KMS-11 (cell line): ENCODE data around the gene PRRC2B.

Experiments used
- H2AFZ ChIP-seq: fragments of 200-600 bp; sonication (generic); 2 replicates; pipeline ENCODE4 v1.6.1; 2016; ENCODE audit warnings: antibody characterized with exemption, mixed run types, low read depth
- H3K27ac ChIP-seq: fragments of 200-600 bp; sonication (generic); 2 replicates; pipeline ENCODE4 v1.6.1; 2016; ENCODE audit warnings: mild to moderate bottlenecking, mixed run types
- H3K27me3 ChIP-seq: fragments of 200-600 bp; sonication (generic); 2 replicates; pipeline ENCODE4 v1.6.1; 2017; ENCODE audit warnings: mild to moderate bottlenecking, low read depth, mixed run types, moderate library complexity; ENCODE audit not compliant: insufficient read depth
- H3K36me3 ChIP-seq: fragments of 200-600 bp; sonication (generic); 2 replicates; pipeline ENCODE4 v1.6.1; 2017; ENCODE audit warnings: mild to moderate bottlenecking, mixed run types; ENCODE audit not compliant: insufficient read depth
- H3K4me1 ChIP-seq: fragments of 200-600 bp; sonication (generic); 2 replicates; pipeline ENCODE4 v1.6.1; 2016; ENCODE audit warnings: mild to moderate bottlenecking, low read depth, mixed run types; ENCODE audit not compliant: poor library complexity, severe bottlenecking
- H3K4me2 ChIP-seq: fragments of 200-600 bp; sonication (generic); 2 replicates; pipeline ENCODE4 v1.7.0; 2016; ENCODE audit warnings: mild to moderate bottlenecking, mixed run types
- H3K4me3 ChIP-seq: fragments of 200-600 bp; sonication (generic); IDR thresholded peaks from 2 replicates; pipeline ENCODE4 v1.6.1; 2017; ENCODE audit warnings: low read depth, low read length, mixed read lengths; ENCODE audit not compliant: insufficient read depth
- H3K79me2 ChIP-seq: fragments of 200-600 bp; sonication (generic); 2 replicates; pipeline ENCODE4 v1.6.1; 2016; ENCODE audit warnings: low read depth, mixed run types; ENCODE audit not compliant: insufficient read depth
- H3K9ac ChIP-seq: fragments of 200-600 bp; sonication (generic); 2 replicates; pipeline ENCODE4 v1.6.1; 2016; ENCODE audit warnings: mild to moderate bottlenecking, mixed run types
- H4K20me1 ChIP-seq: fragments of 200-600 bp; sonication (generic); 2 replicates; pipeline ENCODE4 v1.6.1; 2016; ENCODE audit warnings: mild to moderate bottlenecking, mixed run types; ENCODE audit not compliant: insufficient read depth
- TF ChIP-seq, protein P1 (sequence below): fragments of 200-600 bp; sonication (generic); conservative IDR thresholded peaks from 2 replicates; pipeline ENCODE4 v1.6.1; 2017; ENCODE audit warnings: low read depth, mild to moderate bottlenecking, antibody characterized with exemption, low read length, moderate library complexity, mixed read lengths

Gene PRRC2B

GRCh38 chr9:131537946-131538345, 144.1 kb downstream of the PRRC2B start:
- Histone ChIP-seq H3K27ac (no peak overlapping the region), H3K36me3 (no peaks in the 10 kb centered on the region), H3K4me3 (no peak overlapping the region), H3K9ac (no peak overlapping the region), H2AFZ (no peak overlapping the region), H3K79me2 (no peaks in the 10 kb centered on the region), H3K27me3 (no peaks in the 10 kb centered on the region), H4K20me1 (no peaks in the 10 kb centered on the region), H3K4me2 (no peak overlapping the region), H3K4me1 (no peaks in the 10 kb centered on the region)
- TF ChIP-seq, protein P1, sequence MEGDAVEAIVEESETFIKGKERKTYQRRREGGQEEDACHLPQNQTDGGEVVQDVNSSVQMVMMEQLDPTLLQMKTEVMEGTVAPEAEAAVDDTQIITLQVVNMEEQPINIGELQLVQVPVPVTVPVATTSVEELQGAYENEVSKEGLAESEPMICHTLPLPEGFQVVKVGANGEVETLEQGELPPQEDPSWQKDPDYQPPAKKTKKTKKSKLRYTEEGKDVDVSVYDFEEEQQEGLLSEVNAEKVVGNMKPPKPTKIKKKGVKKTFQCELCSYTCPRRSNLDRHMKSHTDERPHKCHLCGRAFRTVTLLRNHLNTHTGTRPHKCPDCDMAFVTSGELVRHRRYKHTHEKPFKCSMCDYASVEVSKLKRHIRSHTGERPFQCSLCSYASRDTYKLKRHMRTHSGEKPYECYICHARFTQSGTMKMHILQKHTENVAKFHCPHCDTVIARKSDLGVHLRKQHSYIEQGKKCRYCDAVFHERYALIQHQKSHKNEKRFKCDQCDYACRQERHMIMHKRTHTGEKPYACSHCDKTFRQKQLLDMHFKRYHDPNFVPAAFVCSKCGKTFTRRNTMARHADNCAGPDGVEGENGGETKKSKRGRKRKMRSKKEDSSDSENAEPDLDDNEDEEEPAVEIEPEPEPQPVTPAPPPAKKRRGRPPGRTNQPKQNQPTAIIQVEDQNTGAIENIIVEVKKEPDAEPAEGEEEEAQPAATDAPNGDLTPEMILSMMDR: no peak

GRCh38 chr9:131539223-131539923, 145.5 kb downstream of the PRRC2B start:
- H2AFZ ChIP-seq: no peak overlapping the region
- H3K79me2 ChIP-seq: no peaks in the 10 kb centered on the region
- H3K4me1 ChIP-seq: no peaks in the 10 kb centered on the region
- no peak overlapping the region for H3K4me2 ChIP-seq
- no peak overlapping the region for H3K27ac ChIP-seq
- TF ChIP-seq, protein P1: no peak
- H3K9ac ChIP-seq: no peak overlapping the region
- no peaks in the 10 kb centered on the region for H3K36me3 ChIP-seq
- H4K20me1 ChIP-seq: no peaks in the 10 kb centered on the region
- no peaks in the 10 kb centered on the region for H3K27me3 ChIP-seq
- H3K4me3 ChIP-seq: no peak overlapping the region

DNA sequence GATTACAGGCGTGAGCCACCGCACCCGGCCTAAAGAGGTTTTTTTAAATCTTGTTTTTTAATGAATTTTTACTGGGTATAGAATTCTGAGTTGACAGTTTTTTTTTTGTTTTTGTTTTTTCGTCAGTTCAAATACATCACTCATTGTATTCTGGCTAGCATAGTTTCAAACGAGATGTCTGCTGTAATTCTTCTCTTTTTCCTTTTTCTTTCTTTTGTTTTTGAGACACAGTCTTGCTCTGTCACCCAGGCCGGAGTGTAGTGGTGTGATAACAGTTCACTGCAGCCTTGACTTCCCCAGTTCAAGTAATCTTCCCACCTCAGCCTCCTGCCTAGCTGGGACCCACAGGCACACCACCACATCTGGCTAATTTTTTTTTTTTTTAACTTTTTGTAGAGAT, 149.3 kb downstream of the PRRC2B start:
- Histone ChIP-seq H3K4me3 (no peak overlapping the region), H3K79me2 (no peaks in the 10 kb centered on the region), H3K4me1 (no peaks in the 10 kb centered on the region), H3K36me3 (no peaks in the 10 kb centered on the region), H3K9ac (no peak overlapping the region), H3K27me3 (peaks cover 1% of the 10 kb centered on the region; the same call in 1 of the 2 replicates), H4K20me1 (no peaks in the 10 kb centered on the region), H3K27ac (no peak overlapping the region), H3K4me2 (no peak overlapping the region), H2AFZ (no peak overlapping the region)
- TF ChIP-seq, protein P1: no peak

DNA sequence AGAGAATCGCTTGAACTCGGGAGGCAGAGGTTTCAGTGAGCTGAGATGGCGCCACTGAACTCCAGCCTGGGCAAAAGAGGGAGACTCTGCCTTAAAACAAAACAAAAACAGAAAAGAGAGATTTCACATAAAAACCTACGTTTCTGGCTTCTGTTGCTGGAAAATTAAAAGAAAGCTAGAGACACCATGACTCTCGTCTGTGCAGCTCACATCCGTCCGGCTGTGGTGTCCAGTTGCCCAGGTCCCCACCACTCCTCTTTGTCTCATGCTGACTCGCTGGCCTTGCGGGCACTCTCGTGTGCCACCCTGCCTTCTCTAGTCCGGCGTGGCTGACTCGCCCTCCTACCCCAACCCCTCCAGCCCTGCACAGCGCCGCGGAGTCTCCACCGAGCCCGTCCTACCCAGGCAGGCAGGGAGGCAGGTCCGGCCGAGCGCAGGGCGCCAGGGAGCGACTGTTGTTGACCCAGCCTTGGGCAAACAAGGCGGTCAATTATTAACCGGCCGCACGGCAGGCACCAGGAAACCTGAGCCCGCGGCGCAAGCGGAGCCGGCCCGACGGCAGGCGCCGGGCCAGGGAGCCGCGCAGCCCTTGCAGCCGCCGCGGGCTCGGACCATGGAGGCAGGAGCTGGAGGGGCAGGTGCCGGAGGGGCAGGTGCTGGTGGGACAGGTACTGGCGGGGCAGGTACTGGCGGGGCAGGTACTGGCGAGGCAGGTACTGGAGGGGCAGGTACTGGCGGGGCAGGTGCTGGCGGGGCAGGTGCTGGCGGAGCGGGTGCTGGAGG, 151.3 kb downstream of the PRRC2B start, which contains the start of gene PRRT1B:
TSS of gene PRRT1B (plus strand) at position 521 of the 783 bp plus-strand sequence. CDS start at position 614, 93 bp downstream.
- Histone ChIP-seq H3K36me3 (no peaks in the 10 kb centered on the region), H3K4me1 (no peaks in the 10 kb centered on the region), H3K4me2 (no peak within 1 kb of the TSS), H3K9ac (no peak within 1 kb of the TSS), H3K27ac (no peak within 1 kb of the TSS), H3K4me3 (no peak within 1 kb of the TSS), H3K27me3 (peaks cover 9% of the 10 kb centered on the region; the same call in 1 of the 2 replicates), H4K20me1 (no peaks in the 10 kb centered on the region), H2AFZ (no peak within 1 kb of the TSS), H3K79me2 (no peaks in the 10 kb centered on the region)
- TF ChIP-seq, protein P1: no peak
